Esophagus squamous epithelium (tissue), 4 donors: Measurements from ENCODE around the gene SKA3.

Source experiments
- POLR2A ChIP-seq, 4 donors: fragments of 450-650 bp; IDR thresholded peaks; one replicate each; pipeline ENCODE4 v1.6.1; 2017; ENCODE audit warnings: antibody characterized with exemption in 4 of 4, mild to moderate bottlenecking in 4 of 4, moderate library complexity in 3 of 4
- TF ChIP-seq, protein P1 (sequence below), 6 experiments: fragments of 450-650 bp in 4 of 6; fragments of 200-600 bp in 2 of 6; sonication (generic) in 2 of 6; IDR thresholded peaks; one replicate each; pipeline ENCODE4 v1.5.1; 2016 to 2019; ENCODE audit warnings: antibody characterized with exemption in 6 of 6, mild to moderate bottlenecking in 4 of 6, moderate library complexity in 4 of 6

DNA sequence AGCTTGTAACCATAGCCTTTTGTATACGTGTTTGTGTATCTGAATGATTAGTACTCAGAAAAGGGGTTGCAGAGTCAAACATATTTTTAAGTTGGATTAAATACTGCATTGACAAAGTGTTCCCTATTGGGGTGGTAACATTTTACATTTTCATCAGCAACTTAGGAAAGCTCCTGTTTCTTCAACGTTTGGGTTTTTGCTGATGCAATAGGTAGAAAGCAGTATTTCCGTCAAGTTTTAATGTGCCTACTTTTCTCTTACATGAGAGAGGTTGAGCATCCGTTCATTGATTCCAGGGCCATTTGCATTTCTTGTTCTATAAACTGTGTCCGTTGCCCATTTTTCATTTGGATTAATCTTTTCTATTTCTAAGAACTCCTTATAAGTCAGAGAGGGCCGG is 56.2 kb downstream of the SKA3 start:
- TF ChIP-seq, protein P1, sequence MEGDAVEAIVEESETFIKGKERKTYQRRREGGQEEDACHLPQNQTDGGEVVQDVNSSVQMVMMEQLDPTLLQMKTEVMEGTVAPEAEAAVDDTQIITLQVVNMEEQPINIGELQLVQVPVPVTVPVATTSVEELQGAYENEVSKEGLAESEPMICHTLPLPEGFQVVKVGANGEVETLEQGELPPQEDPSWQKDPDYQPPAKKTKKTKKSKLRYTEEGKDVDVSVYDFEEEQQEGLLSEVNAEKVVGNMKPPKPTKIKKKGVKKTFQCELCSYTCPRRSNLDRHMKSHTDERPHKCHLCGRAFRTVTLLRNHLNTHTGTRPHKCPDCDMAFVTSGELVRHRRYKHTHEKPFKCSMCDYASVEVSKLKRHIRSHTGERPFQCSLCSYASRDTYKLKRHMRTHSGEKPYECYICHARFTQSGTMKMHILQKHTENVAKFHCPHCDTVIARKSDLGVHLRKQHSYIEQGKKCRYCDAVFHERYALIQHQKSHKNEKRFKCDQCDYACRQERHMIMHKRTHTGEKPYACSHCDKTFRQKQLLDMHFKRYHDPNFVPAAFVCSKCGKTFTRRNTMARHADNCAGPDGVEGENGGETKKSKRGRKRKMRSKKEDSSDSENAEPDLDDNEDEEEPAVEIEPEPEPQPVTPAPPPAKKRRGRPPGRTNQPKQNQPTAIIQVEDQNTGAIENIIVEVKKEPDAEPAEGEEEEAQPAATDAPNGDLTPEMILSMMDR (IDR thresholded peaks at IDR 0.05): no peak
- TF ChIP-seq POLR2A (IDR thresholded peaks at IDR 0.05): no peak
